Measurements from ENCODE around the gene HSDL1. TPM values are rescaled to one million over a fixed set of nuclear protein-coding genes. Genes with fewer than 3 reads are reported as not detected.

Gene HSDL1
- total RNA-seq, 1 experiment from 2014 or later: 17.1 TPM

- DNase-seq (ENCODE audit: low read depth): no peak
These were observed 62.9 kb downstream of the HSDL1 start for GRCh38 chr16:84082110-84082509.

- DNase-seq (ENCODE audit: low read depth): no peak
These were observed 63.5 kb downstream of the HSDL1 start for GRCh38 chr16:84081446-84081989.

- DNase-seq (ENCODE audit: low read depth): no peak
These were observed 64.2 kb downstream of the HSDL1 start for GRCh38 chr16:84080813-84081212.

GRCh38 chr16:84080378-84080777 is 64.6 kb downstream of the HSDL1 start:
- no peak for DNase-seq (ENCODE audit: low read depth)

- DNase-seq (ENCODE audit: low read depth): no peak
These were observed 65.3 kb downstream of the HSDL1 start for GRCh38 chr16:84079664-84080063.

- DNase-seq (ENCODE audit: low read depth): no peak
These were observed 69.6 kb downstream of the HSDL1 start for GRCh38 chr16:84075376-84075775.

- DNase-seq (ENCODE audit: low read depth): no peak
These were observed 70.3 kb downstream of the HSDL1 start for GRCh38 chr16:84074721-84075120.

Other genes with a start within 250 kb of the HSDL1 start
- 1.6 and 2.5 TPM in 2 replicates for gene MLYCD, start 246.1 kb downstream of the HSDL1 start, total RNA-seq (2014; rRNA removed; shearing (Covaris generic))
- gene OSGIN1, start 191.9 kb downstream of the HSDL1 start, total RNA-seq (2014; rRNA removed; shearing (Covaris generic)): 1.4 and 1.8 TPM in 2 replicates
- gene NECAB2, start 176.9 kb downstream of the HSDL1 start, total RNA-seq (2014; rRNA removed; shearing (Covaris generic)): not detected in 2 replicates
- not detected in 2 replicates for gene SLC38A8, start 102.4 kb downstream of the HSDL1 start, total RNA-seq (2014; rRNA removed; shearing (Covaris generic))
- gene MBTPS1, start 28.2 kb downstream of the HSDL1 start, total RNA-seq (2014; rRNA removed; shearing (Covaris generic)): 30.1 and 36.6 TPM in 2 replicates
- not detected in 2 replicates for gene DNAAF1, start 131 bp upstream of the HSDL1 start, total RNA-seq (2014; rRNA removed; shearing (Covaris generic))
- gene TAF1C, start 41.9 kb upstream of the HSDL1 start, total RNA-seq (2014; rRNA removed; shearing (Covaris generic)): 15.1 and 20.9 TPM in 2 replicates
- not detected in 2 replicates for gene ADAD2, start 46.0 kb upstream of the HSDL1 start, total RNA-seq (2014; rRNA removed; shearing (Covaris generic))
- not detected in 2 replicates for gene KCNG4, start 94.8 kb upstream of the HSDL1 start, total RNA-seq (2014; rRNA removed; shearing (Covaris generic))
- gene WFDC1, start 149.7 kb upstream of the HSDL1 start, total RNA-seq (2014; rRNA removed; shearing (Covaris generic)): 0.30 TPM in 1 of 2 replicates, not detected in the other
- gene ATP2C2, start 223.4 kb upstream of the HSDL1 start, total RNA-seq (2014; rRNA removed; shearing (Covaris generic)): not detected in 2 replicates